Activated CD4-positive, alpha-beta T cell treated with anti-CD3 and anti-CD28 coated beads, Interleukin-2, amount 50 U/mL, for 24 hours (primary cell): Measurements from ENCODE around the gene RAB39B.
"Not testable (repeated sequence)": the region's sequence is repeated elsewhere in the genome, so short reads cannot be mapped to it uniquely, and the experiment has no call there.

Experiments
- DNase-seq, 2 donors: peaks; one replicate each; pipeline ENCODE4 v3.0.0-alpha.2; 2020; ENCODE audit warnings: low read depth in 1 of 2, low spot score in 1 of 2

Gene RAB39B, protein sequence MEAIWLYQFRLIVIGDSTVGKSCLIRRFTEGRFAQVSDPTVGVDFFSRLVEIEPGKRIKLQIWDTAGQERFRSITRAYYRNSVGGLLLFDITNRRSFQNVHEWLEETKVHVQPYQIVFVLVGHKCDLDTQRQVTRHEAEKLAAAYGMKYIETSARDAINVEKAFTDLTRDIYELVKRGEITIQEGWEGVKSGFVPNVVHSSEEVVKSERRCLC

DNA sequence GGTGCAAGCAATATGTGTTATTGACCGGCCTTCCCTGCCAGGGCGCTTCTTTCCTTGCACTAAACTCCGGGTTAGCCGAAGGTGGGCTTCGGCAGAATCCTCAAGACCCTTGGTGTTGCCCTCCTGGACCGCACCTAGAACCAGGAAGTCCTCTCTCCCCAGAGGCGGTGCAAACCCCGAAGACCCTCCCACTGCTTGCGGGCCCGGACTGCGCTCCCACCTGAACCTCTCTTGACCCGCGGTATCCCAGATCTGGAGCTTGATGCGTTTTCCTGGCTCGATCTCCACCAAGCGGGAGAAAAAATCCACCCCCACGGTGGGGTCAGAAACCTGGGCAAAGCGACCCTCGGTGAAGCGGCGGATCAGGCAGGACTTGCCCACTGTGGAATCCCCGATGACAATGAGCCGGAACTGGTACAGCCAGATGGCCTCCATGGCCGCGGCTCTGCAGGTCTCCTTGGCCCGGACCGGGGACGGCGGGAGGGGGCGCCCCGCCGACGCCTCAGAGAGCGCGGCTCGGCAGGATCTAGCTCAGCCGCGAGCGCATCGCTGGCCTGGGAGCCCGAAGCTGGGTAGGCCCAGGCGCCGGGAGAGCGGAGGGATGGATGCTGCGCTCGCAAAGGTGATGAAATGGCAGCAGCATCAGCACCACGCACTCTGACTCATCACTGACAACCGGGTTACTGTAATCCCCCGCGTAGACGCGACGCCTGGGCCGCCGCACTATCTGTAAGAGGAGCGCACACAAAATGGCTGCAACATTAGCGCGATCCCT is at the start of gene RAB39B:
Gene RAB39B, minus strand, starts transcription at position 638 of the 775 bp plus-strand sequence. Its CDS starts 203 bp downstream, at position 435.
- DNase-seq: peak; percentile 46 to 64

GRCh38 chrX:155313766-155314165 is 49.5 kb upstream of the RAB39B start:
- DNase-seq: no peak

GRCh38 chrX:155293771-155294170 is 29.5 kb upstream of the RAB39B start:
- no peak for DNase-seq

GRCh38 chrX:155279873-155280272 is 15.6 kb upstream of the RAB39B start:
- no peak for DNase-seq

GRCh38 chrX:155270969-155271368 is 6.7 kb upstream of the RAB39B start:
- no peak for DNase-seq

DNA sequence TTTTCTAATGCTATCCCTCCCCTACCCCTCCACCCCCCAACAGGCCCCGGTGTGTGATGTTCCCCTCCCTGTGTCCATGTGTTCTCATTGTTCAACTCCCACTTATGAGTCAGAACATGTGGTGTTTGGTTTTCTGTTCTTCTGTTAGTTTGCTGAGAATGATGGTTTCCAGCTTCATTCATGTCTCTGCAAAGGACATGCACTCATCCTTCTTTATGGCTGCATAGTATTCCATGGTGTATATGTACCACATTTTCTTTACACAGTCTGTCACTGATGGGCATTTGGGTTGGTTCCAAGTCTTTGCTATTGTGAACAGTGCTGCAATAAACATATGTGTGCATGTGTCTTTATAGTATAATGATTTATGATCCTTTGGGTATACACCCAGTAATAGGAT is 3.7 kb upstream of the RAB39B start:
- not testable (repeated sequence) for DNase-seq

DNA sequence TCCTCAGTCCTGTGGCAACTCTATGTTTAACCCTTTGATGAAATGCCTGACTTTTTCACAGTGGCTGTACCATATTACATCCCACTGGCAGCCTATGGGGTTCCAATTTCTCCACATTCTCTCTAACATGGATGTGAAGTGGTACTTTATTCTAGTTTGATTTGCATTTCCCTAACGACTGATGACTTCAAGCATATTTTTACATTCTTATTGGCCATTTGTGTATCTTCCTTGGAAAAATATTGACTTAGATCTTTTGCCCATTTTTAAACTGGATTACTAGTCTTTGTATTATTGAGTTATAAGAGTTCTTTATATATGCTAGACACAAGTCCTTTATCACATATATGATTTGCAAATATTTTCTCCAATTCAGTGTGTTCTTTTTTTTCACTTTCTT is 2.1 kb upstream of the RAB39B start:
- DNase-seq: no peak

DNA sequence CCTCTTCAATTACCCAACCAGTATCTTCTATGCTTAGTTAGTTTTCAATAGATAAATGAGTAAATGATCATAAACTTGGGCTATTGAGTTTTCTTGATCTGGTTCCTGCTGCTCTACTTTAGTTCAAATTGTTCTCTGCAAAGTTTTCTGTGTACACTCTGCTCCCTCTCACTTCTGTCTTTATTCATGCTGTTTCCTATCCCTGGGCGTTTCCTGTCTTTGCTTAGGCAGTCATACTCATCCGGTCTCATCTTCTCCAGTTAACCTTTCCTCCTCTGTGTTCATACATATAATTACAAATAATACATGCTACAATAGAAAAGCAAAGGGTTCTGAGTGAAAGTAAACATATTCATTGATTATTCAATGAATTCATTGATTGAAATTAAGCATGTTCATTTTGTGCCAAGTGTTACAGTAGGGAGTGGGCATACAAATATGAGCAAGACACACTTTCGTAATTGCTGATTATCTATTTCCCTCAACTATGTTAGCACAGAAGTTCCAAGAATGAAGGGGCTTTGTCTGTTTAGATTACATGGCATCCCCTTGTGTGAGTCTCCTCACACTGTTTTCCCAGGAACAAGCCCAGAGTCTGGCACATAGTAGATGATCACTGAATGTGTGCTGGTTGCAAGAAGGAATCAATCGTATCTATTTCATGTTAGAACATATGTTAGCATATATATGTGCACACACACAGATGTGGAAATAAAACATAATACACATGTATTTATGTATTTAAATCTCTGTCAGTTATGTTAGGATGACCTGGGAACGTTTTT is 1.1 kb downstream of the RAB39B start:
- DNase-seq: no peak

- no peak for DNase-seq
Observed at GRCh38 chrX:155259752-155260151, 4.5 kb downstream of the RAB39B start.

DNA sequence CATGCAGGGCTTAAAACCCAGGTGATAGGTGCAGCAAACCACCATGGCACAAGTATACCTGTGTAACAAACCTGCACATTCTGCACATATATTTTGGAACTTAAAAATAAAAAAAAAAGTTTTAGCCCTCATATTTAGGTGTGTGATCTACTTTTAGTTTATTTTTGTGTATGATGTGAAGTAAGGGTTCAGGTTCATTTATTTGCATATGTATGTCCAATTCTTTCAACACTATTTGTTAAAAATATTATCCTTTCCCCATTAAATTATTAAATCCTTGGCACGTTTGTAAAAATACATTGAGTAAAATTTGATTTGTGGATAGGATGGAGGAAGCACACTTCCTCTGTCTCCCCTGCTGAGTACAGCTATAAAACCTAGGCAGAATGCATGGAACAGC is 12.9 kb downstream of the RAB39B start:
- DNase-seq: no peak

GRCh38 chrX:155247497-155247896 is 16.8 kb downstream of the RAB39B start:
- DNase-seq: no peak

DNA sequence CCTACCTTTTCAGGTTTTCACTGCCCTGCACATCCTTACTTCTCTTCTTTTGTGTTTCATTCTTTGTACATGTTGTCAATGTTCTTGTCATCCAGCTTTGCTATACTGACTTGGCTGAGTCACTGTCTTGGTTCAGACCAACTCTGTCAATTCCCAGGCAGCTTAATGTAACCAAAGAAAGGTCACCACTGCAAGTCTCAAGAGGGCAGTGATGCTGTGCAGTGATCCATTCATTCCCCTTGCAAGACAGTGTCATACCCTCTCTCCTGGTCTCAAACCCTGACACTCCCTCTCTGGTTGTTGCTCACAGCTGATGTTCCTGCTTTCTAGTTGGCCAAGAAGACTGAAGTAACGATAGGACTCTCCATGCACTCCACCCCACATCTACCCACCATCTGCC is 17.5 kb downstream of the RAB39B start:
- no peak for DNase-seq

- no peak for DNase-seq
Observed at GRCh38 chrX:155242300-155242699, 22.0 kb downstream of the RAB39B start.

GRCh38 chrX:155237719-155238118 is 26.6 kb downstream of the RAB39B start:
- DNase-seq: no peak

DNA sequence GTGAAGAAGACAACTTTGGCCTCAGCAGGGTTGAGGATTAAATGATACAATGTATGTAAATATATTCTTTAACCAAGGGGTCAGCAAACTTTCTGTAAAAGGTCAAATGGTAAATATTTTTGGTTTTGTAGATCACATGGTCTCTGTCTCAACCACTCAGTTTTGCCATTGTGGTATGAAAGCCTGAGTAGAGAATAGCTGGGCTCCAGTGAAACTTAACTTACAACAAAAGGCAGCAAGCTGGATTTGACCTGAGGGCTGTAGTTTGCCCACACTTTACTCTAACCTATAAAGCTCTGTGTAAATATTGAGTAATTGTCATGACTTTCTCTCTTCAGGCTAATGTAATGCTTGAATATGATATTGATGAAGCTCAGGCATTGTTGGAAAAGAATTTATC is 28.4 kb downstream of the RAB39B start:
- DNase-seq: no peak

GRCh38 chrX:155231163-155231562 is 33.1 kb downstream of the RAB39B start:
- DNase-seq: no peak

- DNase-seq: no peak
Observed at GRCh38 chrX:155225774-155226173, 38.5 kb downstream of the RAB39B start.

- DNase-seq: not testable (repeated sequence)
Observed at GRCh38 chrX:155223746-155224145, 40.5 kb downstream of the RAB39B start.

GRCh38 chrX:155221351-155221750 is 42.9 kb downstream of the RAB39B start:
- DNase-seq: no peak

DNA sequence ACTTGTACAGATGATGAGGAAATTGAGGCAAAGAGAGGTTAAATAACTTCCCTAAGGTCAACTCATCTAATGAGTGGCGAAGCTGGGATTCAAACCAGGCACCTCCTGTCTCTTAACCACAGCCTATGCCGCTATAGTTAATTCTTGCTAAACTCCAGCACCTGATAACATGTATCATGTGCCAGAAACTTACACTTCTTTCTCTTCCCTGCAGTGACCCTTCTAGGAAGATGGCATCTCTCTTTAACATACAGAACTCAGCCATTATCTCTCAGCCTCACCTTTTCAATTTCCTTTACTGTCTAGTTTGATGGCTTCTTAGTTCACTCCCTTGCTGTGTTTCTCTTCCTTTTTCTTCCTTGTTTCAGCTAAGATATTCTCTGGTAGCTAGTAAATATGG is 45.5 kb downstream of the RAB39B start:
- DNase-seq: no peak

DNA sequence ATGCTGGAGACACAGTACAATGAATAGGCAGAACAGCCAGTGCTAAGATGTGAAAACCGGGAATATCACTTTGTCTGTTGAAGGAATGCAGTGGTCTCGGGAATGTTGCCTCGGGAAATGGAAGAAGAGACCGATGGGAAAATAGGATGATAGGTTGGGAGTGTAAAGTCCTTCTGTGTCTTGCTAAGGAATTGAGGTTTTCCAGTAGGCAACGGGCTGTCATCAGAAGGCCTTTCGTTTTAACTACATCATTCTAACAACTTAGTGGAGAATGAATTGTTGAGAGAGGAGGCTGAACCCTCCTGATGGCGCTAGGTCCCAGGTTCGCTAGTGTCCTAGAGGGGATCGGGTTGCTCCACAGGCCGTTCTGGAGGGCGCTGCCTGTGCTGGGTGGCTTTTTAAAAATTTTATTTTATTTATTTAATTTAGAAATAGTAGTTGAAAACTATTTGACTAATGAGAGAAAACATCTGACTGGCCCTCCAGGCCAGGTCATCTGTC is 47.3 kb downstream of the RAB39B start:
- no peak for DNase-seq
